Cardiac septum (tissue), 1 donor: ENCODE results near the gene OSBPL7. TPM values are rescaled to one million over a fixed set of nuclear protein-coding genes. Genes with fewer than 3 reads are reported as not detected.
"Not testable (repeated sequence)": the region's sequence is repeated elsewhere in the genome, so short reads cannot be mapped to it uniquely, and the experiment has no call there.

Source experiments
- DNase-seq: peaks from one replicate; pipeline ENCODE4 v3.0.0-alpha.2; 2020; ENCODE audit warnings: low spot score
- intact Hi-C: fragments of 100-400 bp; cut with DNase I; formaldehyde crosslinking; loops from one replicate; pipeline ENCODE4 v1.14.0; 2022
- total RNA-seq: library from RNA; stranded (reverse); fragmentation: NEBNext Ultra II Directional; extraction: Animal tissue kit (Norgen Biotek cat#: 25700); gene quantifications from one replicate; pipeline ENCODE4 v1.2.1, GENCODE V29; 2021
- donor health status: DM: no; HTN: no; CAD: no.

Gene OSBPL7
- total RNA-seq, 1 donor from 2014 or later, result 8.7 TPM

DNA sequence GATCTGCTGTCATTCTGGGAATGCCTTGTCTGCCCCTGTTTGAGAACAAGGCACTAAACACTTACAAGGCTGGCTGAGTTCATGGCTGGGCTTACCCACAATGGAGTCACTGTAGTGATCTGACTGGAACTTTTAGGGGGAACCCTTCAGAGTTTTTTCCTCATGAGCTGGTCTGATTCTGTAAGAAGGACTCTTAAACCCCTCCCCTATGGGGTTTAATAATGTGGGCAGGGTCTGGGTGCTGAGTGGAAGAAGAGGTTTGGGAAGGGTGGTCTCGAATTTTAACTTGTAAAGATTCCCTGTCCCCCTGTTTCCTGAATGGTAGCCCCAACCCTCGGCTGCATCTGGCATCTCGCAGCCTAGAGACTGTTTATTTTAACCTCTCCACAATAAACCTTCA is 30.6 kb downstream of the OSBPL7 start:
- intact Hi-C loops, result no loop called here
- no peak for DNase-seq

DNA sequence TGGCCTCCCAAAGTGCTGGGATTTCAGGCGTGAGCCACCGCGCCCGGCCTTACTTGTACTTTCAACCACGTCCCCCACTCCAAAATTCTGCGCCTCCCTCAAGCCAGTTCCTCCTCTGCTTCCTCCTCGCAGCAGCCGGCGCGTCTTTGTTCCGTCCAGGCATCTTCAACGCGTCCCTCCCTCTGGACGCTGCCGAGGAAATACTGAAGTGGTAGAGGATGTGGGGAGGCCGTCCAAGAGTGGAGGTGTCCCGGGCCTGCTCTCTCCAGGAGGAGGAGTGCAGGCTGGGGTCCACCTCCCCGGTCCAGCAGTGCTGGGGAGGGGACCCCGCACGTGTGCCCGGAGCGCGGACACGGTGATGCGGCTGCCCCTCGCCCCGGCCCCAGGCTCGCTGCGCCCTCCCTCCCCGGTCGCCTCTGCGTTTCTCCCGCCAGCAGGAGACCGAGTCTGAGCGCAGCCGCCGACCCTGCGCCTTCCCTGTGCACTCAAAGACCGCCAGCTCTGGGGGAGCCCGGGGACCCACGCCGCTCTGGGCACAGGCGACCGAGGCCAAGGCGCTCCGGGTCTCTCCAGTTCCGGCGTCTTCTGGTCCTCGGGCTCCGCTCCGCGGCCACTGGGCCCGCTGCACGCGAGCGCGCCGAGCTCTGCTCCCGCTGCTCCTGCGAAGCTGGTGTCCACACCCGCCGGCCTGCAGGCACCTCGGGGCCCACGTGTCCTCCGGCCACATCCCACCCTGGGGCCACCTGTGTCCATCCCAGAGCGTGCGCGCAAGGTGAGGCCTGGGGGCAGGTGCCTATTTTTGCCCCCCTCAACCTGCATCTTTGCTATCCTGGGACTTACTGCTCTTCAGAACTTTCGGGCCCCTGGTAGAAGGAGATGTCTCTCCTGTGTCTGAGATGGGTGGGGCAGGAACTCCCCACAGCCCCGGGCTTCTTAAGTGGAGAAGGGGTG is 31.7 kb downstream of the OSBPL7 start:
- intact Hi-C loops, result no loop called here

DNA sequence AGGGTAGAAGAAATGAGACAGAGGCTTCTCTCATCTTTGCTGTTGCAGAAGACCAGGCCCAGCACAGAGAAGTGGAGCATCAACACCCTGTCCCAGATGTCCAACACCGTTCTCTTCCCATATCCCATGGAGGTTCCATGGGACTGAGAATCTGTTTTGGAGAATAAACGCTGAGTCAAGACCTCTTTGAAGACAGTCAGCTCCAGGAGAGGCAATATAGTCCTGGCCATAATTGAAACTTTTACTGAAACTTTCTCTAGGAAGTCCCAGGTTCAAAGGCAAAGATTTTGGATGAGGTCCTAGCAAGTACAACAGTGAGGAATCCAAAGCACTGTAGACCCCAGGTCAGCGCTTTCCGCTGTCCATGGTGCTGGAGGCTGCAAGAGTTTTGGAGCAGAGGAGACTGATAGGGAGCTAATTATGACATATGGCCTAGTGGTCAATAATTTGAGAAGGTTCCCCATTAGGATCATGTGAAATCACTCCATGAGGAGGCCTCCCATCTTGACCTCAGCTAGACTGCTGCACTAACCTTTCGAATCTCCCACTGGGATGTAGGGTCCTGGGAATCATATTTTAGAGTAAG is 36.0 kb downstream of the OSBPL7 start:
- no peak for DNase-seq
- intact Hi-C loops, result no loop called here

More for the DNA sequence above, 31.7 kb downstream of the OSBPL7 start:
- no peak for DNase-seq

DNA sequence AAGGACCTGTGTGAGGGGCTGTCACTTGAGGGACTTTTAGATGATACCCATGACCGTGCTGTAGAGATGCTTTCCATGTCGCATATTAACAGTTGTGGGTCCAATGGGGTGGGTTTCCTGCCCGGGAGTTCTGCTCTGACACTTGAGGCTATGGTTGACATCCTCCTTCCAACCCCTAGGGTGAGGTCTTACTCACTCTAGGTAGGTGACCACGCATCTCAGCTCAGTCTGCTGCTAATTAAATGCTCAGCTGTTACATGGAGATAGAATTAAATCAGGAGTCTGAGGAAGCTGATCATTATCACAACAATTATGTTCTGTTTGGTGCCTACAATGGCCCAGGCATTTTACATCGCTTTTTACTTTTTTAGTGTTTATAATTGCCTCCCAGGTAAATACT is 40.2 kb downstream of the OSBPL7 start:
- no peak for DNase-seq
- intact Hi-C loops, result no loop called here

DNA sequence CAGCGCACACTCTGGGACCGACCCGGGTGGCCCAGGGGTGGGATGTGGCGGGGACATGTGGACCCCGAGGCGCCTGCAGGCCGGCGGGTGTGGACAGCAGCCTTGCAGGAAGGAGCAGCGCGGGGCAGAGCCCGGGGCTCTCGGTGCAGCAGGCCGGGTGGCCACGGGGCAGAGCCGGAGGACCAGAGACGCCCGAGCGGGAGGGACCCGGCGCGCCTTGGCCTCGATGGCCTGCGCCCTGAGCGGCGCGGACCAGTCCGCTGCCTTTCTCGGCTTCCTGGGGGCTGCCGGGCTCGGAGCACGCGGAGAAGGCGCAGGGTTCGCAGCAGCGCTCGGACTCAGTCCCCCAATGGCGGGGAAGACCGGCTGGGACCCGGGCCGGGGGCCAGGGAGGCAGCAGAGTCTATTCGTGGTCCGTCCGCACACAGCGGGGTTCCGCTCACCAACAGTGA is 43.4 kb downstream of the OSBPL7 start:
- intact Hi-C loops, result no loop called here
- DNase-seq, result no peak

DNA sequence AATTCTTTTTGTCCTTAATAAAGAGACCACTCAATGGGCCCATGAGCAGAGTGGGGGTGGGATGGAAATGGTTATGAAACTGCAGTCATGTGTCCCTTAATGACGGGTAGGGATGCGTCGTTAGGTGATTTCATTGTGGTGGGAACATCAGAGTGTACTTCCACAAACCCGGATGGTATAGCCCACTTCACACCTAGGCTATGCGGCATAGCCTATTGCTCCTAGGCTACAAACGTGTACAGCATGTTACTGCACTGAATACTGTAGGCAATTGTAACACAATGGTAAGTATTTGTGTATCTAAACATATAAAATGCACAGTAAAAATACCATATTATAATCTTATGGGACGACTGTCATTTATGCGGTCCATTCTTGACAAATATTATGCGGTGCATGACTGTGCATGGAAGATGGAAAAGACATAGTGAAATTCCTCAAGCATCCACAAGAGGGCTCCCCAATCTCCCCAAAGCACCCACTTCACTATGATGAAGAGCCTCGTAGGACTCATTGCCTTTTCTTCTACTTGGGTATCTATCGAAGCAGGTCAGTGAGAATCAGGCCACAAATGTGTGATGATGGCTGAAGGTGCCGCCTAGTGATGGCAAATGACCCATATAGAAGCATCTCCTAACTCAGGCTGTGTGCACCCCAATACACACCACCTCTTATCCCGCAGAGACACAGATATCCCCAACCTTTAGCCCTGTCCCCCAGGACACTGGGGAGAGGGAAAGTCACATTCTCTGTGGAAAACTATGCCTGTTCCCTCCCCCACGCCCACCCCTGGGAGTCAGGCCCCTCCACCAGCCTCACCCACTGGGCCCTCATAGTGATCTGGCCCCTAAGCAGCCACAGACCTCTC is 45.0 kb downstream of the OSBPL7 start:
- DNase-seq, result no peak
- intact Hi-C loops, result no loop called here

DNA sequence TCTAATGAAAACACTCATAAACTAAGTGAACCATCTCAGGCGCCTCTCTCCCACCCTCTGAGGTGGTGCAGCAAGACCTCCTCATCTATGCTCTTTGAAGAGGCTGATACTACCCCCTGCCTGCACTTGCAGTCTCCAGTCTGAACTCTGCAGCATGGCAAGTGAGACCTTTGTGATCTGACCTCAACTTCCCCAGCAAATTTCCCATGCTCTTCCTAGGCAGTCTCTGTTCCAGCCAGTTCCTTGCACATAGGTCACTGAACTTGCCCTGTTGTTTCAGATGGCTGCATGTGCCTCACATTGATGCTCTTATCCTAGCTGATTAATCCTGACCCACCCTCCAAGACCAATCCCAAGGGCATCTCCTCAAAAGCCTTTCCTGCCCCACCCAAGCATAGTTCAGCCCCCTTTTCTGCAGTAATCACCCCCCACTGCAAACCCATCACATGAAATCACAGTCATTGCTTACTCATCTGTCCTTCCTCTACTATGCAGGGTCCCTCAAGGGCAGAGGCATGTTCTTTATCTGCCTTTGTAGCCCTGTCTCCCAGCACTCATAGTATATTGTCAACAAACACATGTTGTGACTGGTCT is 46.5 kb downstream of the OSBPL7 start:
- no peak for DNase-seq
- intact Hi-C loops, result no loop called here

DNA sequence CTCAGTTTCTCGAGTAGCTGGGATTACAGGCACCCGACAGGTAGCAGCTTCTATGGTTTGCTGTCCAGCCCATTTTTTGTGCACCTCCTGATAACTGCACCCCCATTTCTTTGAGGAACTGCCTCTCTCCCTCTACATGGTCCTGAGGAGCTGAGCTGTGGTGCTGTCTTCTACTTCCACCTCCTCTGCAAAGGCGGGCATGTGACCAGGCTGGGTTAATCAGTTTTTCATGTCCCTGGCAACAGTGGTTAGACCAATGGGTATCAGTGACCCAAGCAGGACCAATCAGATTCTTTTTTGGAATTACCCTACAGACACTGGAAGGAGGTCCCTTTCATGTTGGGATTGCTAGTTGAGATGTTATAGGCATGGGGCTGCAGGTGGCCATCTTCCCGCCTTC is 47.3 kb downstream of the OSBPL7 start:
- intact Hi-C loops, result no loop called here
- no peak for DNase-seq

DNA sequence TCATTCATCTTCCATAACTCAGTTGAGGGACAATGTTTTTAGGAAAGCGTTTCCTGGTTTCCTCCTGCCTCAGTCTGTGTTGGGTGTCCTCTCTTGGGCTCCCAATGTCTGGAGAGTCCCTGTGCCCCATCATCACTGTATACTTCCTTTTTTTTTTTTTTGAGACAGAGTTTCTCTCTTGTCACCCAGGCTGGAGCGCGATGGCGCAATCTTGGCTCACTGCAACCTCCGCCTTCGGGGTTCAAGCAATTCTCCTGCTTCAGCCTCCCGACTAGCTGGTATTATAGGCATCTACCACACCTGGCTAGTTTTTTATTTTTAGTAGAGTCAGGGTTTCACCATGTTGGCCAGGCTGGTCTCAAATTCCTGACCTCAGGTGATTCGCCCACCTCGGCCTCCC is 47.9 kb downstream of the OSBPL7 start:
- not testable (repeated sequence) for DNase-seq

DNA sequence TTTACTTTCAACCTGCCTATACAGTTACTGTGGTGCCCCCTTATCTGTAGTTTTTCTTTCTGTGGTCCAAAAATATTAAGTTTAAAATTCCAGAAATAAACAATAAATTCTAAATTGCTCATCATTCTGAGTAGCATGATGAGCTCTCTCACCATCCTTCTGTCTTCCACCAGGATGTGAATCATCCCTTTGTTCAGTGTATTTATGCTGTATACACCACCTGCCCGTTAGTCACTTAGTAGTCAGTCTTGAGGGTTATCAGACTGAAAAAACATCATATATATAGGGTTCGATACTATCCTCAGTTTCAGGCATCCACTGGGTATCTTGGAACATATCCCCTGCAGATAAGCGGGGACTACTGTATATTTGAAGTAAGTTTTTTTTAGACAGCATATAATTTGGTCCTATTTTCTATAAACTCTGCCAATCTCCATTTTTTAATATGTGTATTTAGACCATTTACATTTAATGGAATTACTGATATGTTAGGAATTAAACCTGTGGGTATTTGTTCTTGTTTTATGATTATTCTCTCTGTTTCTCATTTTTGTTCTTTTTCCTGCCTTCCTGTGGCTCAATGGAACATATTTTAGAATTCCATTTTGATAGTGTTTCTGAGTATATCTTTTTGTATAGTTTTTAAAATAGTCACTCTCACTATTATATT is 57.5 kb downstream of the OSBPL7 start:
- intact Hi-C loops, result no loop called here
- DNase-seq, result no peak

More for the DNA sequence above, 47.9 kb downstream of the OSBPL7 start:
- intact Hi-C loops, result not testable (repeated sequence)

DNA sequence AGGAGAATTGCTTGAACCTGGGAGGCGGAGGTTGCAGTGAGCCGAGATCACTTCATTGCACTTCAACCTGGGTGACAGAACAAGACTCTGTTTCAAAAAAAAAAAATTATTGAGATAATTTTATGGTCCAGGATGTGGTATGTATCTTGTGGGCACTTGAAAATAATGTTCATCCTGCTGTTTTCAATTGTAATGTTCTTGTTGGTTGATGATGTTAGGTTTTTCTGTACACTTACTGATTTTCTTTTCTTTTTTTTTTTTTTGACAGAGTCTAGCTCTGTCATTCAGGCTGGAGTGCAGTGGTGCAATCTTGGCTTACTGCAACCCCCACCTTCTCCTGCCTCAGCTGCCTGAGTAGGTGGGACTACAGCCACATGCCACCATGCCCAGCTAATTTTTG is 58.9 kb downstream of the OSBPL7 start:
- DNase-seq, result no peak
- intact Hi-C loops, result no loop called here

DNA sequence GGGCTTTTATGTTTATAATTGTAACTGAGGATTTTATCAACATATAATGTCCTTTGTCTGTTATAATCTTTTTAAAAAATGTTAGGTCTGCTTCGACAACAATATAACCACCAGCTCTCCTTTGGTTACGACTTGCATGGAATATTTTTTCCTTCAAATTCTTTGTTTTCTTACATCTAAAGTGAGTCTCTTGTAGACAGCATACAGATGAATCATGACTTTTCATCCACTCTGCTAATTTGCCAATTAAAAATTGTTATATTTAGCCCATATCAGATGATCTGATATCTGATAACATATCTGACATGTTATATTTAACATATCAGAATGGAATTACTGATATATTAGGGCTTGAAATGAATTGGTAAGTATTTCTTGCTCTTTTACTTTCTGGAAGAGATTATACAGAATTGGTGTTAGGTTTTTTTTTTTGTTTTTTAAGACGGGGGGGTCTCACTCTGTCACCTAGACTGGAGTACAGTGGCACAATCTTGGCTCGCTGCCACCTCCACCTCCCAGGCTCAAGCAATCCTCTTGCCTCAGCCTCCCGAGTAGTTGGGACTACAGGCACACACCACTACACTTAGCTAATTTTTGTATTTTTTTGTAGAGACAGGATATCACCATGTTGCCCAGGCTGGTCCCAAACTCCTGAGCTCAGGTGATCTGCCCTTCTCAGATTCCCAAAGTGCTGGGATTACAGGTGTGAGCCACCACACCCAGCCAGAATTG is 61.0 kb downstream of the OSBPL7 start:
- intact Hi-C loops, result no loop called here
- no peak for DNase-seq

DNA sequence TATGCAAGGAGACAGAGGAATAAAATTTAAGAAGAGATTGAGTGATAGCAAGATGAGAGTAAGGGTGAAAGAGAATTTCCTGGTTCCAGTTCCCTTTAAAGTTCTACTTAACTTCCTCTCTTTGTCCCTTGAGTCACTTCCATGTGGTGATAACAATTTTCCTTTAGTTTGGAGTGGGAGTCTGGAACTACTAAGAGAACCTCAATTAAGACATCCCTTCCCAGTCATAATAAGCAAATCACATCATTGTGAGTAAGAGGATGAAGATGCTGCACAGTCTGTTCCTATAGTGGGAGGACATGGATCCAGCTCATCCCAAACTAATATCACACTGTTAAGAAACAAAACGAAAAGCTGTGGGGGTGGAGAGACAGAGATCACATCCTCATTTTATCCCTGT is 64.2 kb downstream of the OSBPL7 start:
- DNase-seq, result no peak

More for the DNA sequence above, 64.2 kb downstream of the OSBPL7 start:
- intact Hi-C loops, result no loop called here

Other genes with a start within 250 kb of the OSBPL7 start
- 185 TPM for gene KPNB1, start 171.9 kb downstream of the OSBPL7 start, total RNA-seq
- 11.2 TPM for gene TBKBP1, start 127.6 kb downstream of the OSBPL7 start, total RNA-seq
- gene TBX21, start 88.6 kb downstream of the OSBPL7 start, total RNA-seq, result 0.30 TPM
- gene MRPL10, start 9.7 kb upstream of the OSBPL7 start, total RNA-seq, result 55.5 TPM
- 0.27 TPM for gene LRRC46, start 9.9 kb upstream of the OSBPL7 start, total RNA-seq
- 32.1 TPM for gene SCRN2, start 19.5 kb upstream of the OSBPL7 start, total RNA-seq
- 0.08 TPM for gene SP6, start 29.4 kb upstream of the OSBPL7 start, total RNA-seq
- 16.3 TPM for gene SP2, start 74.4 kb upstream of the OSBPL7 start, total RNA-seq
- 21.3 TPM for gene PNPO, start 119.8 kb upstream of the OSBPL7 start, total RNA-seq
- not detected for gene PRR15L, start 136.1 kb upstream of the OSBPL7 start, total RNA-seq
- gene CDK5RAP3, start 149.3 kb upstream of the OSBPL7 start, total RNA-seq, result 58.2 TPM
- gene COPZ2, start 216.0 kb upstream of the OSBPL7 start, total RNA-seq, result 78.6 TPM
- 604 TPM for gene NFE2L1, start 226.6 kb upstream of the OSBPL7 start, total RNA-seq